ENCODE data around the gene SEMA5B.

Gene SEMA5B

DNA sequence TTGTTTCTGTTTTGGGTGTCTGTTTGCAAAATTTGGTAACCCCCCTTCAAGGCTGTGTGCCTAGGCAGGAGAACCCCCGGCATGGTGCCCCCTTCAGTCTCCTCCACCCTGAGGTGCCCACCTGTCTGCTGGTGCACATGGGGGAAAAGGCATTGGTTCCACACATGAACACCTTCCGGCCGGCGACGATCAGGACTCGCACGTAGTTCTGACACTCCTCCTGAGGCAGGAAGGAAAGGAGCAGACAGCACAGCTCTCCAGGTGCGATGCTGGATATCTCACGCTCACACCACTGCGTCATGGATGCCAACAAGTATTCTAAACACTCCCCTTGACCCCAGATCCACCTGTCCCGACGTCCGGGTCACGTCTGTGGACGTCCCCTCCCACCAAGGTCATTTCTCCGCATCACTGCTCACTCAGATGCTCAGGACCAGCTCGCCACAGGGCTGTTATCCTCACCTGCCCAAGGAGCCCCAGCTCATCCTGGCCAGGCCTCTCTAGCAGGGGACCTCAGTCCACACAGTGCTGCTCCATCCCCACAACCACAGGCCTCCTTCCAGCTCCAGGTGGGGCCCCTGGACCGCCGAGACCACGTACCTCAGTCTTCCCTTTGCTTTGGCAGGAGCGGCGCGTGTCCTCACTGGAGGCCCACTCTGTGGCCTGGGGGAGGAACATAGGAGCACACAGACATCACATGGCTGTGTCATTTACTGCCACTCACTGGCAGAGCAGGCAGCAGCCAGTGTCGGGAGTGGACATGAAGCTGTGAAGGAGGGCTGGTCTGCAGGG lies 99.0 kb downstream of the SEMA5B start:
- DNase-seq = no peak

- DNase-seq = no peak
Measured at GRCh38 chr3:122927726-122928125, 99.8 kb downstream of the SEMA5B start.

DNA sequence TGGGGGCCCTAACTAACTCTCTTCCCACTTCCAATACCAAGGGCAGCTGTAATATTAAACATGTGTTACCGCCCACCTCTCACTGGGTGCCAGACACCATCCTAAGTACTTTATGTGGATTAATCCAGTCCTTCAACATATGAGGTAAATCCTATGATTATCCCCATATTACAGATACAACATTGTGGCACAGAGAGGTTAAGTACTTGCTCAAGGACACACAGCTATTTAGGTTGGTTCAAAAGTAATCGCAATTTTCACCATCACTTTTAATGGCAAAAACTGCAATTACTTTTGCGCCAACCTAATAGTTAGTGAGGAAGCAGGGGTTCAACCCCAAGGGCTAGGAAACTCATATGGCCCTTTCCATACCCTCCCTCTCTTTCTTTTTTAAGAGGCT lies 100.8 kb downstream of the SEMA5B start:
- no peak for DNase-seq

DNA sequence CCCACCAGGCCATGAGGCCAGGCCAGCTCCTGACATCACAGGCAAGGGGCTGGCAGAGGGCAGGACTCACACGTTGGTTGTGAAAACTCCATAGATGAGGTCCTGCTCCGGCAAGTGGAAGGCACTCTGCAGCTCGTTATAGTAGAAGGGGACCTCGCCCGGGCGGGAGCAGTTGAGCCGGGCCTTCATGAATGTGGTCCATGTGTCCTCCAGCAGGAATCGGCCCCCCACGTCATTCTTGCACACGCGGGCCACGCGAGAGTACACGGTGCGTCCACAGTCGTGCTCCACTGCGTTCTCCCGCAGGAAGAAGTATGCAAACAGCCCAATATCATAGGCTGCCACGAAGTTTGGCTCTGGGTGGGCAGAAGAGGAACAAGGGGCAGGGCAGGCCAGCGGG lies 101.2 kb downstream of the SEMA5B start:
- no peak for DNase-seq

DNA sequence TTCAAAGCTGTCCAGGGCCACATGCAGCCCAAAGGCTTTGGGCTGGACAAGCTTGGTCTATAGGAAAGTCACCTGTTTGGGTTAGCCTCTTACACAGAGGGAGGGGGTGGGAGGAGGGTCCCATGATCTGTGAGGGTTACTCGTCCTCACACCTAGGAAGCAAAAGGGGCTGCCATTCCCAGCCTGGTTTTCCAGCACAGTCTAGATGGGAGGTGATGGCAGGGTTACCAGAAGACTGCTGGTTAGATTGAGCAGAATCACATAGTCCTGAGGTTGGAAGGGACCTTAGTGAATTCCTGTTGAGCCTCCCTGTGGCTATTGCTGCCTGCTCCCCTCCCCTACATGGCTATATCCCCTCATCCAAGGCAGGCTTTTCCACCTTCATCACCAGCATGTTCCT lies 101.8 kb downstream of the SEMA5B start:
- no peak for DNase-seq

GRCh38 chr3:122924056-122924455 lies 103.5 kb downstream of the SEMA5B start:
- no peak for DNase-seq

GRCh38 chr3:122923611-122924010 lies 104.0 kb downstream of the SEMA5B start:
- DNase-seq = no peak

- DNase-seq = no peak
Measured at GRCh38 chr3:122921791-122922651, 105.5 kb downstream of the SEMA5B start.

DNA sequence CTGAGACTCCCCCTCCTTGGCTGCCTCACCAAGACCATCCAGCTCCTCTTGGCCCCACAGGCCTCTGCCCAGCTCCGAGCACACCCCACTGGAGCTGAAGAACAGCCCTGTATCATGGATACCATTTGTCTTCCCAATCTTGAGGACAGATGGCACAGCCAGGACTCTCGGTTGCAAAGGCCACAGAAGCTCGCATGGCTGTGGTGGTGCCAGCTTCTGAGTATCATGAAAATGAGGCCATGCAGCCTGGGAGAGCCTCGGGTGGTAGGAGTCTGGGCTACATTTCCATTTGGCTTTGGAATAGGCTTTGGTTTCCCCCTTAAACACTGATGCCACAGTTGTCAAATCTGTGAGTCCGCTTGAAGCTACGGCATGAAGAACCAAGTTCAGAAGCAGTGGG lies 106.6 kb downstream of the SEMA5B start:
- no peak for DNase-seq

DNA sequence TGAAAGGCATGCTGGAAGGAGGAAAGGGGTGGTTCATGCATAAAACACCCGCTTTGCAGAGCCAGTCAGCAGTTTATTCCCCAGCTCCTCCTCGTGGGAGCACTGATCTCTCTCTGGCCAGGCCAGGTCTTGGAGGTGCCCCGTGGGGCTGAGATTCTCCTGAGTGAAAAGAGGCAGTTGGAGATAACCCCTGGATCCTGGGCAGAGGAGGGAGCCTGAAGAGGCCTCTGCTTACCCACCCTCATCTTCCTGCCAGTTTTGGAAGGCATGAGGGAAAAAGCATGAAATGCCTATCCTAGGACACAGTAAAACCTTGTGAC lies 108.3 kb downstream of the SEMA5B start:
- no peak for DNase-seq

DNA sequence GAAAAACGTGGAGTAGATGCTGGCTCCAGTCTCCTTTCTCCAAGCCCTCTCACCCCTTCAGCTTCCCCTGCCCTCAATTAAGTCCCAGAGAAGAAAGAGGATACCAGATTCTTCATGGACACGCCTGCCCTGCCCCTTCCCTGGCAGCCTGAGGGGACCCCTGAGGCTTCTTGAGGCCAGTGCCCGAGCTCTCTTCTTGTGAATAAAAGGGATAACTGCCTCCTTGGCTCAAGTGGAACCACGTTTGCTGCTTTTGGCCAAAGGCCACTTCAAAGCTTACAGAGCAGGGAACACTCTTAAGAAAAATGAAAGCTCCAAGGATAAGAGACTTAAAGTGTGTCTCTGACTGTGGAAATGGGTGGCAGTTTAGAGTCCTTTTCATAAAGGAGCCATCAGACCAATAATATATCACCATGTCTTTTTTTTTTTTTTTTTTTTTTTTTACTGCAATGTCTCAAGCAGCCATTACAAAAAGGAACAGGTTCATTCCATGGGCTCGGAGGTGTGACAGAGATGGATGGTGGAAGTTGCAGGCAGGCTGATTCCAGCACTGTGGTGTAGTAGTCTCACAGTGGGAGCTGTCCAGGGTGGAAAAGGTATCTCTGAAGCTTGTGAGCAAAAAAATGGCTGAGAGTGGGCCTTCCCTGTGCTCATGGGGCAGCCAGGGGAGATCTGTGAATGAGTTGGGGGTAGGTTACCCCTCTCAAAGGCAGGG lies 108.8 kb downstream of the SEMA5B start:
- DNase-seq = no peak

GRCh38 chr3:122917412-122917811 lies 110.2 kb downstream of the SEMA5B start:
- DNase-seq = no peak

DNA sequence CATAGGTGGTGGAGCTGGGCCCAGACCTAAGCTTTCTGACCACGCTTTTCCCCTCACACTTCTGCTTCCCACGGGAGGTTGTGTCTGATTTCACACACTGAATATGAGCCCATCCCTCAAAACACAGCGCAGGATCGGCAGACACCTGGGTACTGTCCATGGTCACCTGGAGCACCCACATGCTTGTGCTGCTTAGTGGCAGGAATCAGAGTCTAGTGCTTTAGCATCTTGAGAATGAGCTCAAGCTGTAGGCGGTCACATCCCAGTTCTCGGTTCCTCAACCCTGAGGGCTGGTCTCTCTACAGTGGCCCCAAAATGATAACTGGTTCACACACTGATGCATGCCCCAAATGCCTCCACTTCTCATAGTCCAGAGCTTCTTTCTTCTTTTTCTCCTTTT lies 111.0 kb downstream of the SEMA5B start:
- no peak for DNase-seq

GRCh38 chr3:122916084-122916483 lies 111.5 kb downstream of the SEMA5B start:
- DNase-seq = no peak

DNA sequence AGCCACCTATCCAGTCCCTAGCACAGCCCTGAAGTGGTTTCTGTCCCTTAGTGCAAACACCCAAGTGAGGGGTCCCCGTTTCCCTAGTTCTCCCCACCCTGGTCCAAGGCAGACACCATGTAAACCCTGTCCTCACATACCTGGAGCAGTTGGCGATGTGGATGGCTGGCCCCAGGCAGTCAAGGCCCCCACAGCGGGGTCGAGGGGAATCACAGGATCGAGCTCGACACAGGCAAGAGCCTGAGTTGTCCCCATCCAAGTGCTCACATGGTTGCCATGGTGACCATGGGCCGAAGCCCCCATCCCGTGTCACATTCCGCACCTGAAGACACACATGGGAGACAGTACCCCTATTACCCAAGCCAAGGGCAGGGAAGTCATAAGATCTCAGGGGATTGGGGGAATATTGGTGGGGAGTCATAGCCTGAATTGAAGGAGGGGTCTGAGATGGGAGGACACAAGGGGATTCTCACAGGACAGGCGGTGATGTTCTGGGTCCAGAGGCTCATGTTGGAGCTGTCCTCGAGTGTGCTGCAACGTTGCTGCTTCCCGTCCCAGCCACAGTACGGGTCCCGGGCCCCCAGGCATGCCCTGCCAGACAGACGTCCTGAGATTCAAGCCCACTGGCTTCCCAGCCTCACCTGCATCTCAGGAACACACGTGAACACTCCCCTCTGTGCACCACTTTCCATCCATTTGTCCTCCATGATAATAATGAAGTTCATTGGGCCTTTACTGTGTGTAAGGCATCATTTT lies 112.1 kb downstream of the SEMA5B start:
- DNase-seq = no peak

- no peak for DNase-seq
Measured at GRCh38 chr3:122913539-122914100, 113.9 kb downstream of the SEMA5B start.

DNA sequence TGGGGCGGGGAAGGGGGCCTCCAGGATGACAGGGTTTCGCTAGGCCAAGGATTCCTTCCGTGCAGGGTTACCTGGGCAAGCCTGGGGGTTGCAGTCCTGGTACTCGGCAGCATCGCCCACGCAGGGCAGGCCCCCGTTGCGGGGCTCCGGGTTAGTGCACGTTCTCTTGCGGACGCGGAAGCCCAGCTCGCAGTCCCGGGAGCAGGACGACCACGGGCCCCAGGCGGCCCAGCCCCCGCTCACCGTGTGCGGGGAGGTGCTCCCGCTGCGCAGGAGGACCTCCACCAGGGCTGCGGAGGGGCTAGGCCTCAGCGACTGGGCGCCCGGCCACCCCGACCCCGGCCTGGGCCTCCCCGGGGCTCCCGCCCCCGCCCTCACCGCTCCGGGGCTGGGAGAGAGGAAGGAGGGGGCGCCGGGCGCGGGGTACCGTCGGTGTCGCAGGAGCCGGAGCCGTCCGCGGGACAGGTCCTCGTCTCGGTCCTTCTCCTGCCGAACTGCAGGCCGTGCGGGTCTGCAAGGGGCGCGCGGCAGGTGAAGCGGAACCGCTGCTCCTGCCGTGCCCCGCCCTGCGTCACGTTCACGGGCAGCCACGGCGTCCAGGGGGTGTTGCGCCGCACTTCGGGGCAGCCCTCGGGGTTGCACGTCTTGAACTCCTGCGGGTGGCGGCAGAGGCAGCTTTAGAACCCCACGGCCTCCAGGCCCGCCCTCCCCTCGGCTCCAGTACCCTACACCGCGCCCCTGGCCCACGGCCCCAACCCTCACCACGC lies 114.6 kb downstream of the SEMA5B start:
- no peak for DNase-seq

DNA sequence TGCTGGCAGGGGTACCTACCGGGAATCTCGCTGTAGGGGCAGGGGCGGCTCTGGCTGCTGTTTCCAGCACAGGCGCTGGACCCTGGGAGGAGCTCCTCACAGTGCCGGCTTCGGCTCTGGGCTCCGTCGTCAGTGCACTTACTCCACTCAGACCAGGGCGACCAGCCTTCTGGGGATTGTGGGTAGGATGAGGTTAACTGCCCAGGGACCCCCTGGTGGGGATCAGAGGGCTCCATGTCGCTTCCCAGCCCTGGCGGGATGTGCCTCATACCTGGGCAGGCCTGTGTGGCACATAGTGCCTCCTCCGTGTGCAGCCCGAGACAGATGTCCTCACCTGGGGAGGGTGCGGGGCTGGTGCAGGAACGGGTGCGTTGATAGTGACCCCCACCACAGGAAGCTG lies 115.7 kb downstream of the SEMA5B start:
- DNase-seq = no peak

- DNase-seq = no peak
Measured at GRCh38 chr3:122908251-122908650, 119.3 kb downstream of the SEMA5B start.

- no peak for DNase-seq
Measured at GRCh38 chr3:122907471-122907870, 120.1 kb downstream of the SEMA5B start.

Measured in nucleus accumbens (tissue), 56 donors.